T1000 (cell line): ENCODE data around the gene WDR45B.

Experiments
- DNase-seq: peaks from one replicate; lab custom pipeline; 2025; ENCODE audit warnings: mixed read lengths; lab: John Stamatoyannopoulos, UW

Gene WDR45B

GRCh38 chr17:82648165-82648668 is at the start of gene WDR45B:
WDR45B (minus strand) TSS chr17:82648444; CDS start chr17:82648340, 104 bp downstream.
- peak; percentile 98 for DNase-seq

- DNase-seq, result no peak
Observed at GRCh38 chr17:82697808-82698064, 49.5 kb upstream of the WDR45B start.

DNA sequence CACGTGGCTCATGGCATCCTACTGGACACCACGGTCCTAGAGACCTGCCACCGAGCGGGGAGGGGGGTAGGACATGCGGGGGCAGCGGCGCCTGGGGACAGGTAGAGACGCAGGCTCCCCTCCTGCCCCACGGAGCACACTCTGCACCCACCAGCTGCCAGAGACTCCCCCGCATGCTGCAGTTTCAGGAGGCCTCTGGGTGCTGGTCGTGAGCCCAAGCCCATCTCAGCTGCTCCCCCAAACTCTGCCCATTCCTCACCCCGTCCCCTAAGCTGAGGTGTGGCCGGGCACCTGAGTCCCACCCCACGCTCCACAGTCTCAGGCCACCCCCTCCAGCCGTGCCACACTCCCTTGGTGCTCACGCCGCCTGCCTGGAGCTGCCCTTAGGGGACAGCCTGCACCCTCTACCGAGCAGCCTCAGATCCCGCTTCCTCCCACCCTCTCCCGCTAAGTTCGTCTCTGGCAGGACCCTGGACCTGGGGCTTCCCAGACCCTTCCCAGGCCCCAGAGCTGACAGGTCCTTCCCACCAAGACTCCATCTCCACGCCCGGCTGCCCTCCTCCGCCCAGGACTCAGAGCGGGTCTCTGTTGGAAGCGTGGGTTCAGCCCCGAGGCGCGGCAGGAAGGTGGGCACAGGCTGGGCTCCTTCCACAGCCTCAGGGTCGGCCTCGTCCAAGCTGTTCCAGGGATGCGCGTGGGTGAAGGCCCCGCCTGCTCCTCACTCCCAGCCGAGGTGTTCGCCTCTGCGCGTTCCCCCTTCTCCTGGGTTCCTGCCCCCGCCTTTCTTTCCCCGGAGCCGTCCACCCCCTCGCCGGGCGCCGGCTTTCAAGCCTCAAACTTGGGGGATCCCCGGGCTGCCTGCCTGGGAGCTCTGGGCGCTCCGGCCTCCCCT is 48.9 kb upstream of the WDR45B start:
- no peak for DNase-seq

DNA sequence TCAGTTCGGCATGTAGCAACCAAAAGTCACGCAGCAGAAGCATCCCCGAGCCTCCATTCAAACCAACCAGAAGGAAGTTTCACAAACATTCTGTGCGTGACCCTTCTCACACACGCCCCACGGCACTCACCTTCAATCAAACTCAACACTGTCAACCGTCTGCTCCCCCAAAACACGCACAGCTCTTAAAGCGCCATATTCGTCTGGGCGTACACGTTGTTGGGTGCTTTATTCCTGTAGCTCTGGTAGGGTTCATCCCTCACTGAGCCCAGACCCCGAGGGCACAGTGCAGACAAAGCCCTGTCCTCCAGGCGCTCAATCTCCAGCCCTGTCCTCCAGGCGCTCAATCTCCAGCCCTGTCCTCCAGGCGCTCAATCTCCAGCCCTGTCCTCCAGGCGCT is 48.0 kb upstream of the WDR45B start:
- no peak for DNase-seq

- DNase-seq, result no peak
Observed at GRCh38 chr17:82694647-82695046, 46.4 kb upstream of the WDR45B start.

- DNase-seq, result no peak
Observed at GRCh38 chr17:82693168-82693867, 45.1 kb upstream of the WDR45B start.

DNA sequence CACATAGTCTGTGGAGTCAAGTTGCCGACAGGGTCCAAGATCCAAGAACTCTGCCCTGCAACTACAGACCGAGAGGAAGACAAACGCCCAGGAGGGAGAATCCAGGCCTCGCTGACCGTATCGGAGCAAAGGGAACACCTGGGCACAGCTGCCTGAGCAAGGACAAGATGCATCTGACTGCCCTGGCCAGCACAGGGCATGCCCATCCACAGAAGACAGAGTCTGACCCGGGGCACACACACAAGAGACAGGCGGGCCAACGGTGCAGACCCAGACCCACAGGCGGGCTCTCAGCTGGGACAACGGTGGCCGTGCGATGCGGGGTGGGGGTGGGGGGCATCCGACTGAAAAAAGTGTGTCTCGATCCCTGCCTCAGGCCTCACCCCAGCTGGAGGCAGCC is 44.0 kb upstream of the WDR45B start:
- no peak for DNase-seq

DNA sequence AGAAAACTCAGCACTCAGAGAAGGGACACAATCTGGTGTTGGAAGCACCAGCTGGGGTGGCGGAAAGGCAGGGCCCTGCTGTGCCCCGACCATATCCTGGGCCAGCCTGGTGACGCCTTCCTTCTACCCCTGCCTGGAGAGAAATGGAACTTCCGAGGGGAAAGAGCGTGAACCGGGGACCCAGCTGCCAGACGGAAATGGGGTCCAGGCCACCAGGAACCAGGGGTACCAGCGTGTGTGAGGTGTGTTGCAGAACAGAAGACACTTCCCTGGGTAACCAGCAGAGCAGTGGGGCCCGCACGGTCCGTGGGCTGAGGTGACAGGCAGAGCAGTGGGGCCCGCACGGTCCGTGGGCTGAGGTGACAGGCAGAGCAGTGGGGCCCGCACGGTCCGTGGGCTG is 43.5 kb upstream of the WDR45B start:
- DNase-seq, result no peak

DNA sequence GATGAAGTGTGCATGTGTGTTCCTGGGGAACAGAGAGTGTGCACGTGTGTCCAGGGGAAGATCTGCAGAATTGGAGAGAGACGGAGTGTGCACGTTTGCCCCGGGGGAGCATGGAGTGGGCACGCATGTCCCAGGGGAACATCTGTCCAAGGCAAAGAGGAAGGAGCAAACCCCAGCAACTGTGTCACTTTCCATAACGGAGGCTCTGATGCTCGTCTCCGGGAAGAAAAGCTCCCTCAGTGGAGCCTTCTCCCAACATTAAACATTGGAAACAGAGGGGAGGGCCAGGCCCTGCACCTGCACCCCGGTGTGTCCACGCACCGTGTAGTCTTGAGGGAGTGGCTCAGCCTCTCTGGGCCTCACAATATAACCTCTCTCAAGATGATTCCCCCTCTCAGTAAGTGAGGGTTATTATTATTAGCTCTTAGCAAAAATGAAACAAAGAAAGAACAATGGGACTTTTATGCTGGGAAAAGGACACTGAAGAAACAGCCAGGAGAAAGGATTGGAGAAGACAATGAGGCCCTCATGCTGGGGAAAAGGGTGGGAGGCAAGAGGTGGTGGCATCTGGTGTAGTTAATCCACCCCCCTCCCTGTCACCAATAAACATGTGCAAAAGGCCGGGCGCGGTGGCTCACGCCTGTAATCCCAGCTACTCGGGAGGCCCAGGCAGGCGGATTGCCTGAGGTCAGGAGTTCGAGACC is 42.7 kb upstream of the WDR45B start:
- no peak for DNase-seq

DNA sequence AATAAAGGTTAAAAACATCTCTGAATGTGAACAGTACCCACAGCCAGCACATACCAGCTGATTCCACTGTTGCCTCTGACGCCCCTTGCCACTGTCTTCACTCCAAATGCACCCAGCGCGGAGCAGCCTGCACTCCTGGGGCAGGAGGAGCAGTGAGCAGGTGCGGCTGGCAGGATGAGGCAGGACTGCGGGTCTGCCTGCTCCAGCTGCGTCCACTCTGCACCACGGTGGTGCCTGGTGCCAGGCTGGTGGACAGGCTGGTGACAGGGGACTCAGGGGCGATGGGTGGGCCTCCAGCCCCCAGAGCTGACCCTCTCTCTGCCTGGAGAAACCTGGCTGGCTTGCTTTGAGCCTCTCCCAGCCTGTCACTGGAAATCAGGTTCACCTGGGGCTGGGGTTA is 40.8 kb upstream of the WDR45B start:
- DNase-seq, result no peak

DNA sequence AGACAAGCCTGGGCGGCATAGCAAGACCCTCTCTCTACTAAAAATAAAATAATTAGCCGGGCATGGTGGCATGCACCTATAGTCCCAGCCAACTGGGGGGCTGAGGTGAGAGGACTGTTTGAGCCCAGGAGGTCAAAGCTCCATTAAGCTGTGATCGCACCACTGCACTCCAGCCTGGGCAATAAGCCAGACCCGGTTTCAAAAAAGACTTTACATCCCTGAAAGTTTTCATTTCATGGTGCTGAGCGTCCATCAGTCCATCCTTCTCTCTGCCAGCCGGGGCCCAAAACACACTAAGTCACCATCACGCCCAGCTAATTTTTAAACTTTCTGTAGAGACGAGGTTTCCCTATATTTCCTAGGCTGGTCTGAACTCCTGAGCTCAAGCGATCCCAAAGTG is 39.6 kb upstream of the WDR45B start:
- no peak for DNase-seq

- no peak for DNase-seq
Observed at GRCh38 chr17:82687375-82687861, 39.2 kb upstream of the WDR45B start.

- DNase-seq, result no peak
Observed at GRCh38 chr17:82686366-82687324, 38.4 kb upstream of the WDR45B start.

DNA sequence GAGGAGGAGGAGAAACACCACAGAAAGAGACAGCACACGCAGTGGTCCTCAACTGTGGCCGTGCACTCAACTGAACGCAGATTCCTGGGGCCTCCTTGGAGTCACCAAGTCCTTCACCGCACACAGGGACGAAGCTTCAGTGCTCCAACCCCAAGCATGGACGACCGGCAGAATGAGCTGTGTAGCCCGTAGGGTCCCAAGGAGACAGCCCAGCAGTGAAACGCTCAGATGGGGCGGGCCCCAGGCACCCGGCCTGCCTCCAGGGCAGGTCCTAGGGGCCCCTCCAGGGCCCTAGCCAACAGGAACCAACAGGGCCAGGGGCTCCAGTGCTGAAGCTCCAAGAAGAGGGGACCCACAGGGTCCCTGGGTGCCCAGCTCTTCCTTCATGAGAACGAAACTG is 37.0 kb upstream of the WDR45B start:
- DNase-seq, result no peak

DNA sequence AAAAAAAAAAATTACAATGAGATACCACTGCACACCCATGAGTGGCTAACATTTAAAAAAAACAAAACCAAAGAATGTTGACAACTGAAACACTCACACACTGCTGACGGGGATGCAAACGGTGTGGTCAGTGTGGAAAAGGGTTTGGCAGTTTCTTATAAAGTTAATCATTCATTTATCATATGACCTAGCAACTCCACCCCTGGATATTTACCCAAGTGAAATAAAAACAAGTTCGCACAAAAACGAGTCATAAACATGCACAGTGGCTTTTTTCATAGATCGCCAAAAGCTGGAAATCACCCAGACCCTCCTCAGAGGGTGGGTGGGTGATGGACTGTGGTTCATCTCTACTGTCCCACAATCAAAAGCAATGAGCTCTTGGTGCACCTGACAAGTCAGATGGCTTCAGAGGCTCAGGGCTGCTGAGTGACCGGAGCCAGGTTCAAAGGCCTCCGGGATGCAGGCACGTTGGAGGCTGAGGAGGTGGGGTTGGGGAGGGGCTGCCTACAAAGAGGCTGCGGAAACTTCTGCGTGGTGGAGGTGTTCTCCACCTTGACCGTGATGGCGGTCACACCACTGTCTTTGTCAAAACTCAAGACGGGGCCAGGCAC is 36.1 kb upstream of the WDR45B start:
- no peak for DNase-seq

DNA sequence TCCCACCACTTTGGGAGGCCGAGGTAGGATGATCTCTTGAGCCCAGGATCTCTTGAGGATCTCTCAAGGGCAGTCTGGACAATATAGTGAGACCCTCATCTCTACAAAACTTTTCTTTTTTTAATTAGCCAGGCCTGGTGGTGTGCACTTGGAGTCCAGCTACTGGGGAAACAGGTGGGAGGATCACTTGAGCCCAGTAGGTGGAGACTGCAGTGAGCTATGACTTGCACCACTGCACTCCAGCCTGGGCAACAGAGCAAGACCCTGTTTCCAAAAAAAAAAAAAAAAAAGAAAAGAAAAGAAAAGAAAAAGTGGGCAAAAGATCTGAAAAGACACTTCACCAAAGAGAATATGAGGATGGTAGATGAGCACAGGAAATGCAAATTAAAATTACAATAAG is 35.3 kb upstream of the WDR45B start:
- no peak for DNase-seq

GRCh38 chr17:82681547-82681946 is 33.3 kb upstream of the WDR45B start:
- no peak for DNase-seq

- no peak for DNase-seq
Observed at GRCh38 chr17:82679586-82680465, 31.6 kb upstream of the WDR45B start.

DNA sequence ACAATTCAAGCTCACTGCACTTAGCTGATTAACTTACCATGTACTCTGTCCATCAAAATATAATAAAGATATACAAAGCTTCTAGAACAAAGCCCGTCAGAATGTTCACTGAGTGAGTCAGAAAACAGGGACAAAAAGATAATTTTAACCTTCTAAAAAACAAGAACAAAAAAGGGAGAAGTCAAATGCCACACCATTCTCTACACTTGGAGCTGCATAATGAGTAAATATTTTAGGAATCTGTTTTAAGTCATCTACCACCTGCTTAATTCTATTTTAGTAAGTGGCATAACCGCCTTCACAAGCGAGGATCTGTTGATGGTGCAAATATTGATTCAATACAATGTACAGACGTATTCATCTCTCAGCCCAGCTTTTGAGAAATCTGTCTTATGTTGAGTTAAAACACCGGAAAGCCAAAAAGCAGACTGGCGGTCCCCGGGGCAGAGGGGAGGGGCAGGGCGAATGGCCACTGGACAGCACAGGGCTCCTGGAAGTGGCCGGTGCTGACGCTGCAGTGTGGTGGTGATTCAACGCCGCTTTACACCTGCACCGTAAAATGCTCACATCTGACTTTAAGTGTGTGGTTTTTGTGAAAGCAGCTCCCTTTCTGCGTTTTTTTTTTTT is 30.1 kb upstream of the WDR45B start:
- DNase-seq, result no peak
